ENCODE data around the gene UBE2L3.
"Not testable (repeated sequence)": the region's sequence is repeated elsewhere in the genome, so short reads cannot be mapped to it uniquely, and the experiment has no call there.

UBE2L3 gene

DNA sequence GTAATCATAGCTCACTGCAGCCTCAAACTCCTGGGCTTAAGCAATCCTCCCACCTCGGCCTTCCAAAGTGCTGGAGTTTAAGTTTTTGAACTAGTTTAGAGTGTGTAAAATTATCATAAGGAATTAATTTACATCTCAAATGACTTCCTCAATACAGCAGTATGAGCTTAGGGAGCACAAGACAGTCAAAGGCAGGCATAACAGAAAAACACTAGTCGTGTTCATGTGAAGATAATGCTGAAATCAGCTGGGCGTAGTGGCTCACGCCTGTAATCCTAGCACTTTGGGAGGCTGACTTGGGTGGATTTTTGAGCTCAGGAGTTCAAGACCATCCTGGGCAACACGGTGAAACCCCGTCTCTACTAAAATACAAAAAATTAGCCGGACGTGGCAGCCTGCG is 36.5 kb downstream of the UBE2L3 start:
- no peak for DNase-seq

DNA sequence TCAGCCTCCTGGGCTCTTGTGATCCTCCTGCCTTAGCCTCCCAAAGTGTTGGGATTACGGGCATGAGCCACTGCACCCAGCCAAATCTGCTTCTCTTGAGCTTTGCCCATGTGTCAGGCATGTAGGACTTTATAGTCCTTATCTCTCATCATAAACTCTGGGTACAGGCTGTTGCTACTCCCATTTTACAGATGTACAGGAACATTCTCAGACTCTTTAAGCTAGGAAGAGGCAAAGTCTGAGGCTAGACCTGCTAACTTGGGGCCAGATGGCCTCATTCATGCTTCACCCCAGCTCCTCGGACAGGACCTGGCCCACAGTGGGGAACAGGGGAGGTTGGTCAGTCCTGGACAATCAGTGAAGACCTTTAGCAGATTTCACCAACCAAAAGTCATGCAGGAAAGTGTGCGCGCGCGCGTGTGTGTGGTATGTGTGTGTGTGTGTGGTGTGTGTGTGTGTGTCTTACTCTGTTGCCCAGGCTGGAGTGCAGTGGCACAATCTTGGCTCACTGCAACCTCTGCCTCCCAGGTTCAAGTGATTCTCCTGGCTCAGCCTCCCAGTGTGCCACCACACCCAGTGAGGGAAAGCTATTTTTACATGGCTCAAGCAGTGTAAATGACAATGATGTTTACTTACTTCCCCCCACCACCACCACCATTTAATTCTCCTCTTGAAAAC is 38.5 kb downstream of the UBE2L3 start:
- DNase-seq = no peak

DNA sequence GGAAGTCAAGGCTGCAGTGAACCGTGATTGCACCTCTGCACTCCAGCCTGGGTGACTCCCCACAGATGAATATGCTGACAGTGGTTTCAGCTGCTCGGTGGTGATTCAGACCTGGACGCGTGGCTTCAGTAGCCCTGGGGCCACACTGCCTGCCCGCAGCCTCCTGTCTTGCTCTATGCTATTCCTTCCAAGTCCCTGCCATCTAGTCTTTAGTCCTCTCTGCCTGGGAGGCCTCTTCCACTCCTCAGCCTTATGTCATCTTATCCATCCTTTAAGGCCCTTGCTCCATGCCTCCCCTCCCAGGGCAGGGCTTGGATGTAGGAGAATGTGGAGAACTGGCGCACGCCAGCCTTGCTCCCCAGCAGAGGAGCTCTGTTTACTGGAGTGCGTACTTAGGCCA is 39.3 kb downstream of the UBE2L3 start:
- DNase-seq = no peak

DNA sequence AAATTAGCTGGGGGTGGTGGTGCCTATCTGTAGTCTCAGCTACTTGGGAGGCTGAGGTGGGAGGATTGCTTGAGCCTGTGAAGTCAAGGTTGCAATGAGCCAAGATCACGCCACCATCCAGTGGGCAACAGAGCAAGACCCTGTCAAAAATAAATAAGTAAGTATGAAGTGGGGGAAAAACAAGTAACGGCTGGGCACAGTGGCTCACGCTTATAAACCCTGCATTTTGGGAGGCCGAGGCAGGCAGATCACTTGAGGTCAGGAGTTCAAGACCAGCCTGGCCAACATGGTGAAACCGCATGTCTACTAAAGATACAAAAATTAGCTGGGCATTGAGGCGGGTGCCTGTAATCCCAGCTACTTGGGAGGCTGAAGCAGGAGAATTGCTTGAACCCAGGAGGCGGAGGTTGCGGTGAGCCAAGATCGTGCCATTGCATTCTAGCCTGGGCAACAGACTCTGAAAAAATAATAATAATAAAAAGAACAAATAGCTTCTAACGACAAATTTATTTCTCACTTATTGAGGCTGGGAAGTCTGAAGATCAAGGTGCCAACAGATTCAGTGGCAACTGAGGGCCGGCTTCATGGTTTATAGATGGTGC is 42.1 kb downstream of the UBE2L3 start:
- DNase-seq = not testable (repeated sequence)

DNA sequence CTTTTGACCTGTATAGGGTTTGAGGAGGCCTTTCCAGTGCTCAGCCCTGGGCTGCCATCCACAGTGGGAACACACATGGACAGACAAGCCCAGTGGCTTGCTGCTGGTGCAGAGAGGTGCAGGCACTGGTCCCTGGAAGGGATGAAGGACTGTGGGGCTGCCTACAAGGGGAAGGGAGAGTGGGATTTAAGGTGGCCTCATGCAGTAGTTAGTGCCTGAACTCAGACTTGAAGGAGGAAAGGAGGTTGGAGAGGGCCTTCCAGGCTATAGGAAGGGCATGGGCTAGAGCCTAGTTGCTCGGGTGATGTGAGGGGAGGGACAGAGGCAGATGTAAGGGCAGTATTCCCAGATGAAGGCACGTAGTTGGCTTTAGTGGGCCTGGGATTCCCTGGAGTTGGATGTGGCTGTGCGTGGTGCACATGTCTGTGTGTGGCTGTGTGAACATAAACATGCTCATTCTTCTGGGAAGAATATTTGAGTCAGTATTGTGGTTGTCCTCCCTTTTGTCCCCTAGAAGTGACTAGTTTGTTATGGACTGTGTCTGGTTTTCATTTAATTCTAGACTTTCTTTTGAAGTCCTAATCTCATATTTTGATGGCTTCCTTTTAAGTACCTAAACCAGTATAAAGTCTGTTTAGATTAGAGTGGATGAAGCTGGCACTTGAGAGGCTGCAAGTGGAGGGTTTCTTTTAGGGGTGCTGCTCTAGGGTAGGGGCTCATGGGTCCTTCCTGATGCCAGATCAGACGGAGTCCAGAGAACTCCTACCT is 43.9 kb downstream of the UBE2L3 start:
- no peak for DNase-seq

DNA sequence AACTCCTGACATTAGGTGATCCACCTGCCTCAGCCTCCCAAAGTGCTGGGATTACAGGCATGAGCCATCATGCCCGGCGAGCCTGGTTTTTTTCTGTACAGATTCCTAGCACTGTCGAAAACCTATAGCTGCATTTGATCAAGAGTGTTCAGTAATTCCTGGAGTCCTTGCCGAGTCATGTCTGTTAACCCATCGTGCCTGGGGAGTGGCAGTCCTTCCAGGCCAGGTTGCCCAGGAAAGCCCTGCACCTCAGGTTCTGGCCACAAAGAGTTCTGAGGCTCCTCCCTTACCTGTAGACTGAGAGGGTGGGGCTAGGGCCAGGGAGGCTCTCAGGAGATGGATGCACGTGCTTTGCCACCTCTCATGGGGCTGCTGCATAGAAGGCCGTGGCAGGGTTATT is 45.3 kb downstream of the UBE2L3 start:
- DNase-seq = no peak

DNA sequence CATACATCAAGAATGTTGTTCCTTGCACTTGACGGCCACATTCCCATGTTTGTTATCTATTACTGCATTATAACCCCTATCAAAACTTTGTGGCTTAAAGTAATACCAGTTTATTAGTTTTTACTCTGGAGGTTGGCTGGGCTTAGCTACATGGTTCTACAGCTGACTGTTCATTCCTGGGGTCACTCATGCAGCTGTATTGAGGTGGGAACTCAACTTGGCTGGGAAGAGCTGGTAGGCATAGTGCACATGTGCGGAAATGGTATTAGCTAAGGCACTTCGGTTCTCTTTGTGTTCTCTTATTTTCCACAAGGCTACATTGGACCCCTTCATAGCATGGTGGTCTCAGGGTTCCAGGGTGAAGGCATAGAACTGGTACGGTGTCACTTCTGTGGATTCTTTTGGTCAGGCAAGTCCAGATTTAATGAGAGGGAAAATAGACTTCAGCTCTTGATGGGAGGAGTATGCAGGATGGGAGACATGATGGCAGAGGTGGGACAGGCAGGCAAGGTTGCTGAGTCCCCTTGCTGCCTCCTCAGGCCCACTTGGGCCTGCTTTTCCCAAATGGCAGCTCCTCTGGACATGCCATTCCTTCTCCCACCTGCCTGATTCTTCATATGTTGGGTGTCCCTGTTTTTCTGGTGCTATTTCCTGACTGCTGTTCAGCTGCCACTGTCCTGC is 46.2 kb downstream of the UBE2L3 start:
- DNase-seq = no peak

DNA sequence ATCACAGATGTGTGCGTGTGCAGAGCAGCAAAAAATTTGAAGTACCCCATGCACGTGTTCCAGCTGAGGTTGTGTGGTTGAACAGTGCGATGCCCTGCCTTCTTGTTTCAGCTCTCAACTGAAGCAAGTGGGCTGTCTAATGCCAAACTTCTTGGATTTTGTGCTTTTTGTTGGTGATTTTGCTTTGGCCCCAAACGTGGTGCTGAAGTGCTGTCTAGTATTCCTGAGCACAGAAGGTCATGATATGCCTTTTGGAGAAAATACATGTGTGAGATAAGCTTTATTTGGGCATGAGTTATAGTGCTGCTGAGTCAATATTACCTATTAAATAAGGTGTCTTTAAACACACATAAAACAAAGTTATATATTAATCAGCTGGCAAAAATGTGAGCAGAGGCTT is 48.2 kb downstream of the UBE2L3 start:
- DNase-seq = no peak

DNA sequence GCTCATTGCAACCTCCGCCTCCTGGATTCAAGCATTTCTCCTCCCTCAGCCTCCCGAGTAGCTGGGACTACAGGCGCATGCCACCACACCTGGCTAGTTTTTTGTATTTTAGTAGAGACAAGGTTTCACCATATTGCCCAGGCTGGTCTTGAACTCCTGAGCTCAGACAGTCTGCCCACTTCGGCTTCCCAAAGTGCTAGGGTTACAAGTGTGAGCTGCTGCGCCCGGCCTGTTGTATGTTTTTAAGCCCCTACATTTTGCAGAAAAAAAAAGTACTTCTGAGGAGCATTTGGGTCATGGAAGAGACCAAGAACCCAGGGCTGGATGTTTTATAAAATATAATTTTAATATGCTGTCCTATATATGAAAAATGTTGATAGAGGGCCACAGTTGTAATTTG is 49.8 kb downstream of the UBE2L3 start:
- DNase-seq = not testable (repeated sequence)

DNA sequence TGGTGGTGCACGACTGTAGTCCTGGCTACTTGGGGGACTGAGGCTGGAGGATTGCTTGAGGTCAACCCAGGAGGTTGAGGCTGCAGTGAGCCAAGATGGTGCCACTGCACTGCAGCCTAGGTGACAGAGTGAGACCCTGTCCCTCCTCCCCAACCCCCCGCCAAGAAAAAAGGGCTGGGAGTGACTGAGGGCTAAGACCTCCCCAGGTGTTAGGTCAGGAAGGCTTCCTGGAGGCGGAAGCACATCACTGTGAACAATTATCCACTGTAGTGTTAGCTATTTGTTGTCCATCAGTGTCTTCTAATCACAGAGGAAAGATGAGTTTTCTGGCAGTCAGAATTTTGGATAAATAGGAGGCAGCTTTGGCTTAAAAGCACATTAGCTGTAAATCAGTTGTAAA is 53.5 kb downstream of the UBE2L3 start:
- DNase-seq = no peak

DNA sequence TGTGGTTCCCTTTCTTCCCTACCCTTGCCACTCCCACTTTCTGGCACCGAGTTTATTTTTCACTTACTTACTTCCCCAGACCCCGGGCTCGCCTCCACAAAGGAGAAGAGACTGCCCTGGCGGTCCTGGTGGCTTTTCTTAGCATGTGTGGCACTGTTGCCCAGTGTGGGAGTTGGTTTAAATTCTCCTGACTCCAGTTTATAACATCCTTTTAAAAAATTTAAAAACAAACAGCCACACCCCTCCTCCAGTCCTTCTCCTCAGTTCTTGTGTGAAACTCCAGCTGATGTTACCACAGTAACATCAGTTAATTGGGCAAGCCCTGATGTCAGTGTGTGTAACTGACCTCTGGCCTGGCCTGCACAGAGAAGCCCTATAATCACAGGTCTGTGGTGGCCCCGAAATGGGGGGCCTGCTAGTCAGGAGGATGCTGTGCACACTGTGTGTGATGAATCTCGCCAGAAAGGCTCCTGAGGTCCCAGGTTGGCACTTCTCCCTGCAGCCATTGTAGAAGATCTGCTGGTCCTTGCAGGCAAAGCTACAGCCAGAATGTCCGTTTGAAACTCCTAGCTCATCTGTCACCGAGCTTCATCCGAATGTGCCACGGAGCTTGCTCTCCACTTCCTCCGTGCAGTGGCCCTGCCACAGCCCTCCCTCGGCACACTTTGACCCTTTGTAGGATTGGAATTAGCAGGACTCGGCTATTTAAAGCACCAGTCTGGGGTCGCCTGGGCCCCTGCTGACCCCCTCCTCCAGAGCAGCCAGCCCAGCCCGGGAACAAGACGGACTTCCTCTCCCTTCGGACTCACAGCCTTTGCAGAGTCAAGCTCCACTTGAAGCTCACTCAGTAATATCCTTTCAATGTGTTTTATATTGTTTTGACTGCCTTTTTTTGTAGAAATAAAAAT is 54.8 kb downstream of the UBE2L3 start:
- DNase-seq = no peak

DNA sequence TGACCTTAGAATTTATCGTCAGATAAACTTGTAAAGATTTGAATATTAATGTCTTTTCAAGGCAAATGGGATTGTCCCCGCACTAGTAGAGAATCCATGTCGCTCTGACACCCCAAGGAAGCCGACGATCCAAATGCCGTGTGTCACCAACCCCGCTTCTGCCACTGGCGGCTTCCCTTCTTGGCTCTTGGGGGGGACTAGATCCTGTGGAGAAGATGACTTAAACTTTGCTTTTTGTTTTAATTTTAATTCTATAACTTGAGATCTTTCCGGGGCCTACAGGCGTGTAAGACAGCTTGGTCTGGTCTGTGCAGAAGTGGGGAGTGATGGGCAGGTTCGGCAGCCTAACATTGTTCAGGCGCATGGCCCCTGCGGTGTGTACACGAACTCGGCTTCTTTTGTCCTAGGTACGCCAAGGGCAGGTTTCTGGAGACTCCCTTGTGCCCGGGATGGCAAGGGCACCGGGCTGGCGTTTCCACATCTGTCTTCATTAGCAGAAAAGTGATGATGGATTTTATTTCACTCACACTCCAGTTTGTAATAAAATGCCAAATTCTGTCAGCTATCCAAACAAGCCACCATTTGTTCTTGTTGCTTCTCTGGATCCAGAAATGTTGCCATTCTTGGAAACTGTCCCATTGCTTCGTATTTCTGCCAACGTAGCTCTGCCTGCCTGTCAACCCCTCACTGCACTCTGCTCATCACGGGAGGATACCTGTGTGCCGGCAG is 55.6 kb downstream of the UBE2L3 start:
- DNase-seq = no peak

DNA sequence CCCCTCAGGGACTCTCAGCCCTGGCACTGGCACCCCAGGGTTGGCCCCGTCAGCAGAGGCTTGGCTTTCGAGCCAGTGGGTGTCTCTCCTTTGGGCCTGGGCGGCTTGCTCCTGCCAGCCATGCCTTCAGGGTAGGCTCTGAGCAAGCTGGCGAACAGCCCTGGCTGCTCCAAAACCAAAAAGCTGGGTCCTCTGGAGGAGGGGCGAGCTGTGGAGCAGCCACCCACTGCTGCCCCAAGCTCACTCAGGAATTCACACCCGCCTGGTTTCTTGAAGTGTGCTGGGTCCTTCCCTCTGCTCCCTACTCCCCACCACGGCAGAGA is 56.1 kb downstream of the UBE2L3 start:
- DNase-seq = no peak

DNA sequence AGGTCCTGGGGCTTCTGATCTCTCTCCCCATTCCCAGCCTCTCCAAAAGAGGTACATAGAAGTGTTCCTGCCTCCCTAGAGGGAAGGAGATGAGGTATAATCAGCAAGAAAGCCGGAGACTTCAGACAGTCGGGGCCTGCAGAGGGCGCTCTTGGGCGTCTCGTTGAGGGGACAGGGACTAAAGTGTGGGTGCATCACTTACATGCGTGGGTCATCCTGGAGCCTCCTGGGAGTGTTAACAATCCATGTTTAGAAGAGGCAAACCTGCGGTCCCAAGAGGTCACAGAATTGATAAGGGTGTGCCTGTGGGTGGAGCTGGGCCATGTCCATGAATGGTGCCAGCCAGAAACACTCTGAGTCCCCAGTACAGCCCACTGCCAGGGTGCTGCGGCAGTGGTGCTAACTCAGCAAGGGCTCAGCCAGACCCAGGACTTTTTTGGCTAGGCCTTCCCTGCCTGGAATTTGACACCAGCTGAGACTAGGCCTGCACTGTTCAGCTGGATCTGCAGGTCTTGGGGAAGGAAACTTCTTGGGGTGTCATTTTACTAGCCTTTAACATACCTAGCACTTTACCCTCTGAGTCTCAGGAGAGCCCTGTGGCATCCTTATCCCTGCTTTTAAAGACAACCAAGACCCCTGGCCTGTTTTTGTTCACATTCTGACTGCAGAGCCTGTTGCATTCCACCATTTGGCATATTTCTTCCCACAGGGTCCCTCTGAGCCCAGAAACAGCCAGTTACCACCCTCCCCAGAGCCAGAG is 56.8 kb downstream of the UBE2L3 start:
- no peak for DNase-seq

DNA sequence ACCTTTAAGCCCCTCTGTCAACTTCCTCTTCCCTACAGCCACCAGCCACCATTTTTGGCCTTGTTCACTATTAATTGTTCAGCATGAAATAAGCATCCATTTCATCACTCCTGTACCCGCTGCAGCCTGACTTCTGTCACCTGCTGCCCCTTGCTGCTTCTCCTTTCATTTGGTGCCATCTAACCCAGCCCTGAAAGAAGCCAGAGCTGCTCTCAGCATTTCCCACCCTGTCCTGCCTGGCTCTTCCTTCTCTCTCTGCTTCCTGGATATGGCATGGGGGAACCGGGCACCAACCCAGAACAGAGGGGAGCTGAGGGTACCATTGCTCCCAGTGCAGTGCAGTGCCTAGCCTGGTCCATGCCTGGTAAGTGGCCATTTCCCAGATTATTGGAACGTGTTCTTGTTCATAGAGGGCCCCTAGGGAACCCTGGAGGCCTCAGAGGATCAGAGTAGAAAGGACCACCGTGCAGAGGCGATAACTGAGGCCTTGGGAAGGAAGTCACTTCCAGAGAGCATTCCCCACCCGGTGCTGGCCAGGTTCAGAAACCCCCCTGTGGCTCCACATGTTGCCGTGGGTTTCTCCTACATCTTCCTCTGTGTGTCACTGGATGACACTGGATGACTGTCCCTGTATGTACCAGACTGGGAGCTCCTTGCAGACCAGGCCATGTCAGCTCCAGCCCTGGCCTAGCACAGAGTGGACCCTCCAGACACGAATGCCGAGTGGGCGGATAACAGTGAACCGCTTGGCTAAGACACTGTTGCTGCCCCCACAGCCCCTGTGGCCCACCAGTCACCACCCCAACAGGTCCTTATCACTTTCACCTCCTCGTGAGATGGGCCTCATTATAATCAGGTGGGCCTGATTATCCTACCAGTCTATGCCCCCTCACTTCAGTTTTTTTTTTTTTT is 57.6 kb downstream of the UBE2L3 start:
- DNase-seq = no peak

DNA sequence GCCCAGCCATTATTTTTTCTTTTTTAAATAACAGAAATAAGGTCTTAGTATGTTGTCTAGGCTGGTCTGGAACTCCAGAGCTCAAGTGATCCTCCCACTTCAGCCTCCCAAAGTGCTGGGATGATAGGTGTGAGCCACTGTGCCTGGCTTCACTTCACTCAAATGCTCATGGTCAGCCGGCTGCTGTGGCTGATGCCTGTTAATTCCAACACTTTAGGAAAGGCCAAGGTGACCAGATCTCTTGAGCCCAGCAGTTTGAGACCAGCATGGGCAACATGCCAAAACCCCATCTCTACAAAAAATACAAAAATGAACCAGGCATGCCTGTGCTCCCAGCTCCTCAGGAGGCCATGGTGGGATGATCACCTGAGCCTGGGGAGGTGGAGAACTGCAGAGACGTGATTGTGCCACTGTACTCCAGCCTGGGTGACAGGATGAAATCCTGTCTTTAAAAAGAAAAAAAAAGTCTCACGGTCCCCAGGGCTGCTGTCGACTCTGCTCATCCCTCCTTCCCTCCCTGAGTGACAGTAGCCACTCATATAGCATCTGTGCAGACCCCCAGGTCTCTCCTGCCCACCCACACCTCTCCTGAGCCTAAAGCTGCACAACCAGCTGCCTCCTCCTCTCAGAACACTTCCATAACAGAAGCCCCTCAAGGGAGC is 58.7 kb downstream of the UBE2L3 start:
- no peak for DNase-seq

DNA sequence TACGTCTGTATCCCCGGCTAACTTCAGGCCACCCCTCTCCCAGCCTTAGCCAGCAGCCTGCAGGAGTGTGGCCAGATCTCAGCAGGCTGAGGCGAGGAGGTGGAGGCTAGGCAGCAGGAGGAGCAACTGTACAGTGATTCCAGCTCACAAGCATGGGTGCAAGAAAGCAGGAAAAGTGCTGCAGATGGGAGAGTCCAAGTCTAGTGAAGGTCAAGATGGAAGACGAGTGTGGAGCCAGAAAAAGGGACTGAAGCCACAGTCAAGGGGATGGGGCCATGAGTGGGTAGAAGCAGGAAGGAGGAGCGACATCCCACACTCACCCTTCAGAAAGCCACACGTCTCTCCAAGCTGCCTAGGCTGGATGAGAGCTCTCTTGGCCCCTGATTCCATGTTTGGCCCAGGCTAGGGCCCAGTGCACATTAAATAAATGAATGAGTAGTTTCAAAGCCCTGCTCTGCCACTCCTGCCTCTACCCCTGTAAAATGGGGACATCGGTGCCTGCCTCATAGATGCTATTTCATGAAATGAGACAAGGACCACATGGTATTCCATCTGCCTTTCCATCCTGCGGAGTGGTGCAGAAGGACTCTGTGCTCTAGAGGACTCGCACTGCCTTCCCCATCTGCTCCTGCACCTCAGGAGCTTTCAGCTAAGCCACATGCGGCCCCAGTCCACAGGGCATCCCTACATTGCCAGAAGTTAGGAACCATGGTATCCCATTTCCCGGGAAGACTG is 59.4 kb downstream of the UBE2L3 start:
- DNase-seq = no peak

DNA sequence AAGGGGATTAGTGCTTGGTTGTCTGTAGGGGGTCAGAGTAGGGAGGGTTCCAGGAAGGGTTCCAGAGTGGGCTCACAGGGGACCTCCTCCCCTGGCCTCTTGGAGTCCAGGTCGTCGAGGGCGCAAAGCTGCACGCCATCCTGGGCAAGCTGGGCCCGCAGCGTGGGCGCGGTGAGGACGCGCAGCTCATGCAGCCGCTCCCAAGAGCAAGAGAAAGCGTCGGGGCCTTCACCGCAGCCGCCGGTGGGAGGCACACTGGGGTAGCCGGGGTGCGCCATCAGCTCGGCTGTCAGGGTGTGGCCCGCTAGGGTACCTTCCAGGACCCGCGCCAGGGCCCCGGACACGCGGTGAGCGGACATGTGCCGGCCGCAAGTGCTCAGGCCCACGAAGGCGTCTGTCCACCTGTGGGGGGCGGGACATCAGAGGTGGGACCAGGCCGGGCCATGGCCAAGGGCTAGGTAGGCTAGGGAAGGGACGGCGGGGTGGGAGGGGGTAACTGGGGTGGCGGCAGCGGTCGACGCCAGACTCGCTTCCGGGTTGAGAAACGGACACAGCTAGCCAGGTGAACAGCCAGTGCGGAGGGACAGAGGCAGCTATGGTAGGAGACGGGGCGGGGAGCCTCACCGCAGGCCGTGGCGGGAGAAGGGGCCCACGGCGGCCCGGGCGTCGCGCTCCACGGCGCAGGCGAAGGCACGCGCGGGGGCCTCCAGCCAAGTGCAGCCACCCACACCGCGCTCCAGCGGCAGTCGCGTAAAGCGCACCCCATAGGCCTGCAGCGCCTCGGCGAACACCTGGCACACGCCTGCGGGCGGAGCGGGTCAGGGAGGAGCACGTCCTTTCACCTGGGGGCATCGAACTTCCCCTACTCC is 61.1 kb downstream of the UBE2L3 start:
- DNase-seq = no peak

Data from islet precursor cell (in vitro differentiated cells).